ENCODE data around the gene PARL.
A peak's percentile ranks its signal among the peaks of the same experiment; 100 is the strongest.

The PARL gene

DNA sequence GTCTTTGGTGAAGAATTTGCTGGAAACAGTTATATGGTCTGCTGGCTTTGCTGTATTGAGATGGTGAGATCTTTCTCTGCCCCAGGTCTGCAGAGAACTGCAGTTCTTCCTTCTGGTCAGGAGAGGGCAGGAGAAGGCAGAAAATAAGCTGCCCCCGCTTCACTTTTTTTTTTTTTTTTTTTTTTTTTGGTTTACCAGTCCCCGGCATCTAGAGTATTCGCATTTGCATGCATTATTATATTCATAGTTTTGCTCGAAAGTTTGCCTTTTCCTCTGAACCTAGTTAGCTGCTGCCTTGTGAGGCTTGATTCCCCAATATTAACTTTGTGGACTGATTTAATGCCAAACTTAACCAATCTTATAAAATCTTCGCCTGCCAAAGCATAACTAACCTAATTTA lies 10.6 kb upstream of the PARL start:
- no peak overlapping the region for H3K4me3 ChIP-seq (ENCODE audit: low read depth, low read length)
- TF ChIP-seq, protein P1, sequence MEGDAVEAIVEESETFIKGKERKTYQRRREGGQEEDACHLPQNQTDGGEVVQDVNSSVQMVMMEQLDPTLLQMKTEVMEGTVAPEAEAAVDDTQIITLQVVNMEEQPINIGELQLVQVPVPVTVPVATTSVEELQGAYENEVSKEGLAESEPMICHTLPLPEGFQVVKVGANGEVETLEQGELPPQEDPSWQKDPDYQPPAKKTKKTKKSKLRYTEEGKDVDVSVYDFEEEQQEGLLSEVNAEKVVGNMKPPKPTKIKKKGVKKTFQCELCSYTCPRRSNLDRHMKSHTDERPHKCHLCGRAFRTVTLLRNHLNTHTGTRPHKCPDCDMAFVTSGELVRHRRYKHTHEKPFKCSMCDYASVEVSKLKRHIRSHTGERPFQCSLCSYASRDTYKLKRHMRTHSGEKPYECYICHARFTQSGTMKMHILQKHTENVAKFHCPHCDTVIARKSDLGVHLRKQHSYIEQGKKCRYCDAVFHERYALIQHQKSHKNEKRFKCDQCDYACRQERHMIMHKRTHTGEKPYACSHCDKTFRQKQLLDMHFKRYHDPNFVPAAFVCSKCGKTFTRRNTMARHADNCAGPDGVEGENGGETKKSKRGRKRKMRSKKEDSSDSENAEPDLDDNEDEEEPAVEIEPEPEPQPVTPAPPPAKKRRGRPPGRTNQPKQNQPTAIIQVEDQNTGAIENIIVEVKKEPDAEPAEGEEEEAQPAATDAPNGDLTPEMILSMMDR (IDR thresholded peaks at IDR 0.05; ENCODE audit: low read depth, low read length), result peak; percentile 83

DNA sequence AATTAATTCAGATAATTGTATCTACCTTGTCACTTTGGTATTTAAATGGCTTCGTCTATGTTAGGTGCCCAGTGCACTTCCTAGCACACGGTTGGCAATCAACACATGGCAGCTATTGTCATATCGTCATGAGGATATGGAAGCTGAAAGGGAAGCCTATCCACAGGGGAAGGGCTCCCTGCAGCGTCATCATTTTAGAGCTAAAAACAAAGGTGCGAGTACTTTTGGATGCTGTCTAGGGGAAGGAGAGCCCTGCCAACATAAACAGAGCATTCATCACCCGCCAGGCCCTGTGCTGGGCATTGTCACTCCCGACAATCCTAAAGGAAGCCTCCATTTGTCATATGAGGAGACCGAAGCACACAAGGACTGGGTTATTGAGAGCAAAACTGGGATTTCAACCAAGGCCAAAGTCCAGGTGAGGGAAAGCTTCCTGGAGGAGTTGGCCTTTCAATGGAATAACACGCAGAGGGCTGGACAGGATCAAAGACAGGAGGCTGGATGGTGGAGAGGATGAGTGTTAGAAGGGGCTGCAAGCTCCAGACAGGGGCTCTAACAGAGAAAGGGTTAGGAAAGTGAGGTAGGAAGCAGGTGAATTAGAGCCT lies 8.0 kb upstream of the PARL start:
- H3K4me3 ChIP-seq (ENCODE audit: low read depth, low read length), result no peak overlapping the region
- TF ChIP-seq, protein P1 (IDR thresholded peaks at IDR 0.05; ENCODE audit: low read depth, low read length), result no peak

DNA sequence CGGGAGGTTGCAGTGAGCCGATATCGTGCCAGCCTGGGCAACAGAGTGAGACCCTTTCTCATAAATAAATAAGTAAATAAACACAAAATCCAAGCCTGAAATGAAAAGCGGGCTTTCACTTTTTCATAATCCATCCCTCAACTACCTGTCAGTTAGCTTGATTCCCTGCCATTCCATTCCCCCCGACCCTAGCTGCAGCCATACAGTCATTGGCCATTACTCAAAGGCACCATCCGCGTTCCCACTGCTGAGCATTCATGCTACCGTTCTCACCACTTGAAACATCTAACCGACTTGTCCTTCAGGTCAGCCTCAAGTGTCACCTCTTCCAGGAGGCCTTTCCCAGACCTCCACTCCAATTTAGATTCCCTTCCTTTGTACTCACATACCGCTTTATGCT lies 1.1 kb upstream of the PARL start:
- H3K4me3 ChIP-seq (ENCODE audit: low read depth, low read length), result no peak overlapping the region
- TF ChIP-seq, protein P1 (IDR thresholded peaks at IDR 0.05; ENCODE audit: low read depth, low read length), result no peak

GRCh38 chr3:183884097-183884426 lies 618 bp downstream of the PARL start:
- H3K4me3 ChIP-seq (ENCODE audit: low read depth, low read length), result peak overlapping the region; percentile 98
- TF ChIP-seq, protein P1 (IDR thresholded peaks at IDR 0.05; ENCODE audit: low read depth, low read length), result no peak

DNA sequence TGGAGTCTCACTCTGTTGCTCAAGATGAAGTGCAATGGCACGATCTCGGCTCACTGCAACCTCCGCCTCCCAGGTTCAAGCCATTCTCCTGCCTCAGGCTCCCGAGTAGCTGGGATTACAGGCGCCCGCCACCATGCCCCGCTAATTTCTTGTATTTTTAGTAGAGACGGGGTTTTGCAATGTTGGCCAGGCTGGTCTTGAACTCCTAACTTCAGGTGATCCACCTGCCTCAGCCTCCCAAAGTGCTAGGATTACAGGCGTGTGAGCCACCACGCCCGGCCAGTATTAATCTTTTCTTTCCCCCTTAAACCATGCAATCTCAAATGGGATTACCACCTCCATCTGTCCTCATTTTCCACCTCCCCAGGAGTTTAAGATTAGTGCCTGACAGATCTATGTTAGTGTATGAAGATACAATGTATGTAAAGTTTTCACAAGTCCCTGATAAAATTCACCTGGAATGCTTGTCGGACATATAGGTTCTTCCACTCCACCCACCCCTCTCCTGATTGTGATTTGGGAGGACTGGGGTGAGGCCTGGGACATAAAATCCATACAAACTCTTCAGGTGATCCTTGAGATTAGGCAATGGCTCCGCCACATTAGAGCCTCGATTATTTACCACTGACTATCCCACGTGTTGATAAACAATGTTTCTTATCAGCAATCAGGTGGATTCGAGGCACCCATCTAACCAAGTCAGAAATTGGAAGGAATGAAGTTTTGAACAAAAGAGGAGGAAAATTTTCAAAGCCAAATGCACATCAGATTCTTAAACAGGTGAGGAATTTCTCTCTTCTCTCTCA lies 1.2 kb downstream of the PARL start:
- peak overlapping the region; percentile 98 for H3K4me3 ChIP-seq (ENCODE audit: low read depth, low read length)
- TF ChIP-seq, protein P1 (IDR thresholded peaks at IDR 0.05; ENCODE audit: low read depth, low read length), result no peak

DNA sequence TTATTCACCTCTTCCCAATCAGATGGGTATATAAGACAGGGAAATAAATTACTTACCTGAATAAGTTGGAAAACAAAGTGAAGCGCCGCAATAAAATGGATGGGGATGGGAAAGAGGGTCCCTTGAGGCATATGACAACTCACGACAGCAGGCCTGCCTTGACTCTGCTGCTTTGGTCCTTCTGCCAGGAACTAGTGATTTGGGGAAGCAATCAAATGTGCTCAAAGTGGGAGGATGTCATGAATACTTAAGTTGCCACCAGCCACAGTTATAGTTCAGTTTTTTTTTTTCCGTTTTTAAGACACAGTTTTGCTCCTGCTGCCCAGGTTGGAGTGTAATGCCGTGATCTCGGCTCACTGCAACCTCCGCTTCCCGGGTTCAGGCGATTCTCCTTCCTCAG lies 4.6 kb downstream of the PARL start:
- H3K4me3 ChIP-seq (ENCODE audit: low read depth, low read length), result no peak overlapping the region

DNA sequence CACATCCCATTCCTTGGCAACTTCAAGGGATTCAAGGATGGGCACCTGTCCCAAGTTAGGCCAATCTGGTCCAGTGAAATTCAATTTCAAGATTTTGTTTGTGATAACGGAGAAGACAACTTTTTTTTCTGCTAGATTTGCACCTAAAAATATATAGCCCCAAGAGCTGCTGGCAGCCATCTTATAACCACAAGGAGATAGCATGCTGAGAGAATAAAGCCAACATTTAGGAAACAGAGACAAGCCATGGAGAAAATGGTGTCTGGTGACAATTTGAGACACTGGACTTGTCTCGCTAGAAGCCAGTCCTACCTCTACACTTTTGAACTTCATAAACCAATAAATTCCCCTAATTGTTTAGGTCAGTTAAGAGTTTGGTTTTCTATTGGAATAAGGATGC lies 5.4 kb downstream of the PARL start:
- TF ChIP-seq, protein P1 (IDR thresholded peaks at IDR 0.05; ENCODE audit: low read depth, low read length), result no peak
- H3K4me3 ChIP-seq (ENCODE audit: low read depth, low read length), result no peak overlapping the region

More for the DNA sequence above, 4.6 kb downstream of the PARL start:
- TF ChIP-seq, protein P1 (IDR thresholded peaks at IDR 0.05; ENCODE audit: low read depth, low read length), result no peak

Measured in WI38 (cell line).